ENCODE measurements around the gene EXOC3L1. TPM values are rescaled to one million over a fixed set of nuclear protein-coding genes. Genes with fewer than 3 reads are reported as not detected.

The EXOC3L1 gene
- total RNA-seq, 2 experiments from 2014 or later = not detected

GRCh38 chr16:67142342-67142741 is 47.6 kb downstream of the EXOC3L1 start:
- H2AFZ ChIP-seq (ENCODE audit: low read length) = no peak overlapping the region
- H3K9me3 ChIP-seq (ENCODE audit: low read length) = no peaks in the 10 kb centered on the region
- H3K4me1 ChIP-seq (ENCODE audit: insufficient read depth, low read length, poor library complexity, severe bottlenecking) = no peaks in the 10 kb centered on the region
- no peaks in the 10 kb centered on the region for H3K9me2 ChIP-seq (ENCODE audit: insufficient read depth, low read length)
- intact Hi-C loops (cut with micrococcal nuclease; ENCODE audit: unreplicated experiment) = no loop called here
- ChIA-PET POLR2A (no interaction called here), CTCF (ENCODE audit: unreplicated experiment) (no interaction called here)
- no peak overlapping the region for H3K4me3 ChIP-seq (ENCODE audit: low read depth, low read length, poor library complexity, severe bottlenecking)
- H3K4me2 ChIP-seq (ENCODE audit: low read length) = no peak overlapping the region
- H3K27ac ChIP-seq (ENCODE audit: low read depth, low read length, poor library complexity, severe bottlenecking) = no peak overlapping the region
- TF ChIP-seq CTCF (conservative IDR thresholded peaks at IDR 0.05; ENCODE audit: low read length) (no peak), EZH2phosphoT487 (IDR thresholded peaks at IDR 0.05; ENCODE audit: borderline replicate concordance, low read depth, low read length) (no peak)
- no peaks in the 10 kb centered on the region for H4K20me1 ChIP-seq (ENCODE audit: insufficient read depth, low read length)
- H3K36me3 ChIP-seq (ENCODE audit: insufficient read depth, low read length) = peaks cover 94% of the 10 kb centered on the region
- DNase-seq (ENCODE audit: low spot score) = no peak
- no TSS peak for BruUV-seq (replicated peaks)
- no peaks in the 10 kb centered on the region for H3K79me2 ChIP-seq (ENCODE audit: insufficient read depth, low read depth, low read length)

DNA sequence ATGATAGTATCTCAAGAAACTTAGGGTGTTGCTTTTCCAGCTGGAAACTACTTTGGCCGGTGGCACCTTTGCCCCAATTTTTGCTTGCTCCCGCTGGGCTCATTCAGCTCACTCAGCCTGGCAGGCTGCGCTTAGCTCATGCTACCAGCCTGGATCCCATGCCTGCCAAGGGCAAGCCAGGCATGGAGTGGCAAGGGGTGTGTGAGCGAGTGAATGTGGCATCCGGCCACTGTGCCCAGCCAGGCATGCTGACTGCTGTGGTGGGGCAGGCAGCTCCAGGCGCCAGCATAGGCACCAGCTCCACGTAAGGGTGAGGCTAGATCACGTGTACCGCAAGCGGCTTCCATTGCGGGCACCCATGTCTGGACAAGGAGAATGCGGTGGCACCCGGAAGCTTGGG is 48.5 kb downstream of the EXOC3L1 start:
- H4K20me1 ChIP-seq (ENCODE audit: insufficient read depth, low read length) = no peaks in the 10 kb centered on the region
- TF ChIP-seq EZH2phosphoT487 (IDR thresholded peaks at IDR 0.05; ENCODE audit: borderline replicate concordance, low read depth, low read length) (no peak), CTCF (conservative IDR thresholded peaks at IDR 0.05; ENCODE audit: low read length) (no peak)
- no TSS peak for BruUV-seq (replicated peaks)
- intact Hi-C loops (cut with micrococcal nuclease; ENCODE audit: unreplicated experiment) = no loop called here
- no peak for DNase-seq (ENCODE audit: low spot score)
- H3K9me2 ChIP-seq (ENCODE audit: insufficient read depth, low read length) = no peaks in the 10 kb centered on the region
- H3K4me2 ChIP-seq (ENCODE audit: low read length) = no peak overlapping the region
- H3K79me2 ChIP-seq (ENCODE audit: insufficient read depth, low read depth, low read length) = no peaks in the 10 kb centered on the region
- ChIA-PET POLR2A (interaction anchor here (0.7 to 1.4 kb wide), 3 partner anchors 9 to 27 kb away, joined by 3 read pairs; no protein-coding TSS in a partner anchor), CTCF (ENCODE audit: unreplicated experiment) (no interaction called here)
- H3K27ac ChIP-seq (ENCODE audit: low read depth, low read length, poor library complexity, severe bottlenecking) = no peak overlapping the region
- no peaks in the 10 kb centered on the region for H3K4me1 ChIP-seq (ENCODE audit: insufficient read depth, low read length, poor library complexity, severe bottlenecking)
- no peak overlapping the region for H2AFZ ChIP-seq (ENCODE audit: low read length)
- H3K9me3 ChIP-seq (ENCODE audit: low read length) = no peaks in the 10 kb centered on the region
- peaks cover 92% of the 10 kb centered on the region for H3K36me3 ChIP-seq (ENCODE audit: insufficient read depth, low read length)
- H3K4me3 ChIP-seq (ENCODE audit: low read depth, low read length, poor library complexity, severe bottlenecking) = no peak overlapping the region

DNA sequence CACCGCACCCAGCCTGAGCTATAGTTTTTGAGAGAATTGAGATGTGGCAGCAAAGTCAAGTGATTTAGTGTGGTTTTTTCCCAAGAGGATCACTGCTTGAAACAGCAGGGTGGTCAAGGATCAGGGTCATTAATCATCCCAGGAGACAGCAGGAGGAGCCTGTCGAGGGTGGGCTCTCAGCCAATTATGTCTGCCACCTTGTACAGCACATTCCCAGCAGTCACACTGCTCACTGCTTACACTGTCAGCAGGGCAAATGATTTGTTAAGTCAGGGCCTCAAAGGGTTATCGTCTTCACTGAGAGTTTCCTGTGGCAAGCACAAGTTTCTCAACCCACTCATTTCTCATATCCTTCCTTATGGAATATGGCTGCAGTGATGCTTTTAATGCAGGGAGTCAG is 52.3 kb downstream of the EXOC3L1 start:
- Histone ChIP-seq H2AFZ (ENCODE audit: low read length) (no peak overlapping the region), H3K4me3 (ENCODE audit: low read depth, low read length, poor library complexity, severe bottlenecking) (no peak overlapping the region), H4K20me1 (ENCODE audit: insufficient read depth, low read length) (no peaks in the 10 kb centered on the region), H3K4me2 (ENCODE audit: low read length) (no peak overlapping the region), H3K9me3 (ENCODE audit: low read length) (no peaks in the 10 kb centered on the region), H3K9me2 (ENCODE audit: insufficient read depth, low read length) (no peaks in the 10 kb centered on the region), H3K27ac (ENCODE audit: low read depth, low read length, poor library complexity, severe bottlenecking) (no peak overlapping the region), H3K79me2 (ENCODE audit: insufficient read depth, low read depth, low read length) (no peaks in the 10 kb centered on the region), H3K36me3 (ENCODE audit: insufficient read depth, low read length) (peaks cover 87% of the 10 kb centered on the region), H3K4me1 (ENCODE audit: insufficient read depth, low read length, poor library complexity, severe bottlenecking) (no peaks in the 10 kb centered on the region)
- no peak for DNase-seq (ENCODE audit: low spot score)
- BruUV-seq (replicated peaks) = no TSS peak
- TF ChIP-seq CTCF (conservative IDR thresholded peaks at IDR 0.05; ENCODE audit: low read length) = no peak
- TF ChIP-seq EZH2phosphoT487 (IDR thresholded peaks at IDR 0.05; ENCODE audit: borderline replicate concordance, low read depth, low read length) = no peak
- intact Hi-C loops (cut with micrococcal nuclease; ENCODE audit: unreplicated experiment) = no loop called here
- POLR2A ChIA-PET = no interaction called here
- CTCF ChIA-PET (ENCODE audit: unreplicated experiment) = no interaction called here

Small RNAs within 50 kb of the gene (microRNA-seq; reads per million reads assigned to microRNA genes)
- 89.4 reads per million, percentile 56 among the genes with 10 or more reads in this experiment for gene MIR328 (ENCODE audit: borderline replicate concordance)

Small RNAs within 50 kb of the gene (small RNA-seq; reads per million reads assigned to genes)
- gene MIR328 = not detected

Other genes with a start within 250 kb of the EXOC3L1 start
- gene CES3, start 228.9 kb downstream of the EXOC3L1 start, total RNA-seq (2014; rRNA removed; shearing (Covaris generic)) = 1.7 and 2.7 TPM in 2 replicates
- gene CES3, start 228.9 kb downstream of the EXOC3L1 start, total RNA-seq (2022) = 1.4 and 1.9 TPM in 2 replicates
- gene CES4A, start 201.5 kb downstream of the EXOC3L1 start, total RNA-seq (2014; rRNA removed; shearing (Covaris generic)) = 0.47 and 2.0 TPM in 2 replicates
- gene CES4A, start 201.5 kb downstream of the EXOC3L1 start, total RNA-seq (2022) = 0.38 and 0.41 TPM in 2 replicates
- 93.5 and 187 TPM in 2 replicates for gene CBFB, start 161.0 kb downstream of the EXOC3L1 start, total RNA-seq (2014; rRNA removed; shearing (Covaris generic))
- gene CBFB, start 161.0 kb downstream of the EXOC3L1 start, total RNA-seq (2022) = 151 and 154 TPM in 2 replicates
- gene PHAF1, start 80.2 kb downstream of the EXOC3L1 start, total RNA-seq (2014; rRNA removed; shearing (Covaris generic)) = 12.6 and 16.8 TPM in 2 replicates
- gene PHAF1, start 80.2 kb downstream of the EXOC3L1 start, total RNA-seq (2022) = 11.8 and 13.9 TPM in 2 replicates
- 1.1 and 2.7 TPM in 2 replicates for gene B3GNT9, start 39.1 kb downstream of the EXOC3L1 start, total RNA-seq (2014; rRNA removed; shearing (Covaris generic))
- 2.7 TPM in 2 replicates for gene B3GNT9, start 39.1 kb downstream of the EXOC3L1 start, total RNA-seq (2022)
- 11.3 and 11.6 TPM in 2 replicates for gene TRADD, start 30.2 kb downstream of the EXOC3L1 start, total RNA-seq (2014; rRNA removed; shearing (Covaris generic))
- gene TRADD, start 30.2 kb downstream of the EXOC3L1 start, total RNA-seq (2022) = 15.4 and 16.7 TPM in 2 replicates
- gene FBXL8, start 30.2 kb downstream of the EXOC3L1 start, total RNA-seq (2014; rRNA removed; shearing (Covaris generic)) = 5.8 and 7.3 TPM in 2 replicates
- gene FBXL8, start 30.2 kb downstream of the EXOC3L1 start, total RNA-seq (2022) = 10.4 and 12.2 TPM in 2 replicates
- 8.1 and 12.8 TPM in 2 replicates for gene HSF4, start 25.4 kb downstream of the EXOC3L1 start, total RNA-seq (2014; rRNA removed; shearing (Covaris generic))
- gene HSF4, start 25.4 kb downstream of the EXOC3L1 start, total RNA-seq (2022) = 16.2 and 17.0 TPM in 2 replicates
- 1.1 and 2.2 TPM in 2 replicates for gene NOL3, start 19.6 kb downstream of the EXOC3L1 start, total RNA-seq (2014; rRNA removed; shearing (Covaris generic))
- gene NOL3, start 19.6 kb downstream of the EXOC3L1 start, total RNA-seq (2022) = 4.1 and 4.4 TPM in 2 replicates
- gene MATCAP1, start 6.2 kb downstream of the EXOC3L1 start, total RNA-seq (2014; rRNA removed; shearing (Covaris generic)) = 18.0 and 22.9 TPM in 2 replicates
- 39.6 and 42.3 TPM in 2 replicates for gene MATCAP1, start 6.2 kb downstream of the EXOC3L1 start, total RNA-seq (2022)
- gene E2F4, start 2.0 kb upstream of the EXOC3L1 start, total RNA-seq (2014; rRNA removed; shearing (Covaris generic)) = 139 and 157 TPM in 2 replicates
- gene E2F4, start 2.0 kb upstream of the EXOC3L1 start, total RNA-seq (2022) = 108 and 124 TPM in 2 replicates
- 7.7 and 7.8 TPM in 2 replicates for gene ELMO3, start 9.0 kb upstream of the EXOC3L1 start, total RNA-seq (2014; rRNA removed; shearing (Covaris generic))
- 7.6 and 9.0 TPM in 2 replicates for gene ELMO3, start 9.0 kb upstream of the EXOC3L1 start, total RNA-seq (2022)
- gene TMEM208, start 37.0 kb upstream of the EXOC3L1 start, total RNA-seq (2014; rRNA removed; shearing (Covaris generic)) = 19.9 and 36.7 TPM in 2 replicates
- 22.5 and 26.4 TPM in 2 replicates for gene TMEM208, start 37.0 kb upstream of the EXOC3L1 start, total RNA-seq (2022)
- 16.0 and 16.5 TPM in 2 replicates for gene FHOD1, start 57.3 kb upstream of the EXOC3L1 start, total RNA-seq (2014; rRNA removed; shearing (Covaris generic))
- gene FHOD1, start 57.3 kb upstream of the EXOC3L1 start, total RNA-seq (2022) = 44.1 and 55.0 TPM in 2 replicates
- gene SLC9A5, start 58.8 kb upstream of the EXOC3L1 start, total RNA-seq (2014; rRNA removed; shearing (Covaris generic)) = 0.36 and 2.7 TPM in 2 replicates
- 3.6 and 4.2 TPM in 2 replicates for gene SLC9A5, start 58.8 kb upstream of the EXOC3L1 start, total RNA-seq (2022)
- gene PLEKHG4, start 89.4 kb upstream of the EXOC3L1 start, total RNA-seq (2014; rRNA removed; shearing (Covaris generic)) = not detected in 2 replicates
- gene PLEKHG4, start 89.4 kb upstream of the EXOC3L1 start, total RNA-seq (2022) = 0.51 and 1.3 TPM in 2 replicates
- gene KCTD19, start 136.6 kb upstream of the EXOC3L1 start, total RNA-seq (2014; rRNA removed; shearing (Covaris generic)) = not detected in 2 replicates
- gene KCTD19, start 136.6 kb upstream of the EXOC3L1 start, total RNA-seq (2022) = 0.17 and 1.4 TPM in 2 replicates
- not detected in 2 replicates for gene LRRC36, start 136.7 kb upstream of the EXOC3L1 start, total RNA-seq (2014; rRNA removed; shearing (Covaris generic))
- gene LRRC36, start 136.7 kb upstream of the EXOC3L1 start, total RNA-seq (2022) = not detected in 2 replicates
- gene TPPP3, start 203.4 kb upstream of the EXOC3L1 start, total RNA-seq (2014; rRNA removed; shearing (Covaris generic)) = not detected in 2 replicates
- not detected in 2 replicates for gene TPPP3, start 203.4 kb upstream of the EXOC3L1 start, total RNA-seq (2022)
- not detected in 2 replicates for gene ZDHHC1, start 226.3 kb upstream of the EXOC3L1 start, total RNA-seq (2014; rRNA removed; shearing (Covaris generic))
- gene ZDHHC1, start 226.3 kb upstream of the EXOC3L1 start, total RNA-seq (2022) = not detected in 2 replicates
- gene HSD11B2, start 241.0 kb upstream of the EXOC3L1 start, total RNA-seq (2014; rRNA removed; shearing (Covaris generic)) = not detected in 2 replicates
- not detected in 2 replicates for gene HSD11B2, start 241.0 kb upstream of the EXOC3L1 start, total RNA-seq (2022)

All from OCI-LY7 (cell line).